Endodermal cell (in vitro differentiated cells): ENCODE measurements around the gene RCAN3. TPM values are rescaled to one million over a fixed set of nuclear protein-coding genes. Genes with fewer than 3 reads are reported as not detected.

Experiments used
- DNase-seq: peaks from one replicate; pipeline ENCODE4 v3.0.0-alpha.2; 2017
- H3K27ac ChIP-seq: 2 replicates; pipeline ENCODE4 v1.5.1; 2013; ENCODE audit warnings: mild to moderate bottlenecking, low read depth, low read length, moderate library complexity
- H3K27me3 ChIP-seq: 2 replicates; pipeline ENCODE4 v1.6.1; 2013; ENCODE audit warnings: mild to moderate bottlenecking, low read length, moderate library complexity; ENCODE audit not compliant: insufficient read depth, control insufficient read depth, poor library complexity, severe bottlenecking
- H3K36me3 ChIP-seq: 2 replicates; pipeline ENCODE4 v1.7.0; 2013; ENCODE audit warnings: mild to moderate bottlenecking, low read length, moderate library complexity; ENCODE audit not compliant: control insufficient read depth, insufficient read depth
- H3K4me1 ChIP-seq: one replicate; pipeline ENCODE4 v1.7.0; 2013; ENCODE audit warnings: low read length; ENCODE audit not compliant: control insufficient read depth, insufficient read depth
- H3K4me3 ChIP-seq: 2 replicates; pipeline ENCODE4 v1.5.1; 2013; ENCODE audit warnings: mild to moderate bottlenecking, low read length, moderate library complexity
- H3K9ac ChIP-seq: 2 replicates; pipeline ENCODE4 v1.6.1; 2013; ENCODE audit warnings: mild to moderate bottlenecking, low read length, moderate library complexity; ENCODE audit not compliant: poor library complexity, severe bottlenecking; ENCODE audit errors: extremely low read depth
- H3K9me3 ChIP-seq: 2 replicates; pipeline ENCODE4 v1.6.1; 2013; ENCODE audit warnings: mild to moderate bottlenecking, low read length, moderate library complexity; ENCODE audit not compliant: control insufficient read depth
- H3K27ac Mint-ChIP-seq: 2 replicates; pipeline ENCODE4 v1.8.0; 2020; ENCODE audit warnings: mixed read lengths
- H3K27me3 Mint-ChIP-seq: 2 replicates; pipeline ENCODE4 v1.8.0; 2021; ENCODE audit warnings: mild to moderate bottlenecking, mixed read lengths; ENCODE audit not compliant: insufficient read depth
- H3K36me3 Mint-ChIP-seq: 2 replicates; pipeline ENCODE4 v1.8.0; 2020; ENCODE audit warnings: low read depth, mixed read lengths
- H3K4me1 Mint-ChIP-seq: 2 replicates; pipeline ENCODE4 v1.8.0; 2020; ENCODE audit warnings: mixed read lengths
- H3K4me3 Mint-ChIP-seq: 2 replicates; pipeline ENCODE4 v1.8.0; 2020; ENCODE audit warnings: mild to moderate bottlenecking, moderate library complexity, mixed read lengths
- H3K9me3 Mint-ChIP-seq: 2 replicates; pipeline ENCODE4 v1.8.0; 2020; ENCODE audit warnings: mild to moderate bottlenecking, mixed read lengths
- whole genome bisulfite sequencing, 2 experiments: methylation state at CpG; one replicate each; pipeline versions ENCODE4 v1.1.5 to v1.1.7; 2013; ENCODE audit warnings: missing lambda C conversion rate in 2 of 2, mixed read lengths in 1 of 2; ENCODE audit not compliant: insufficient coverage in 1 of 2, insufficient read length in 1 of 2; 5-methylcytosine and 5-hydroxymethylcytosine counted together
- total RNA-seq, 2 donors: library from RNA; stranded (reverse); fragmentation: NEBNext Ultra II Directional in 1 of 2; extraction: Animal tissue kit (Norgen Biotek cat#: 25700) in 1 of 2; gene quantifications; 2 replicates in 1 of 2; 3 replicates in 1 of 2; pipeline ENCODE4 v1.2.1, GENCODE V29; 2021
- TF ChIP-seq, protein P1 (sequence below): fragments of 200-600 bp; sonication (generic); conservative IDR thresholded peaks from 2 replicates; pipeline ENCODE4 v1.5.0; 2021; ENCODE audit warnings: antibody characterized with exemption, mild to moderate bottlenecking

Gene RCAN3
- total RNA-seq, 2 donors from 2014 or later: 31.9 to 36.8 TPM

DNA sequence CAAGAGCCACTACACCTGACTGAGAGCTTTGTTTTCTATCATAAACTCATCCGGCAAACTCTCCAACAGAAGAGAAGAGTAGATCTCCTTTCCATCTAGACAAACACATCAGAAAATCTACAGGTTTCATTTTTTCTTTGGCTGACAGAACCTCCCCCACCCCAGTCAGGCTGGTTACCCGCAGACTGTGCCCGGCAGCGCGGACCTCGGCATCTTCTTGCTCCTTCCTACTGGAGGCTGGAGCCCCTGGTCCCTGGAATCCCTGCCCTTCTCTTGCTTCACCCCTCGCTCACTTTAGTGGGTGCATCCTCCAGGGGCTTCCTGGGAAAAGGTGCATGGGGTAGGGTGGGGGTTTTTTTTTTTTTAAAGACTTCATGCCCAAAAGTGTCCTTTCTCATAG lies 76.2 kb downstream of the RCAN3 start:
- H3K36me3 ChIP-seq: no peaks in the 10 kb centered on the region
- TF ChIP-seq, protein P1, sequence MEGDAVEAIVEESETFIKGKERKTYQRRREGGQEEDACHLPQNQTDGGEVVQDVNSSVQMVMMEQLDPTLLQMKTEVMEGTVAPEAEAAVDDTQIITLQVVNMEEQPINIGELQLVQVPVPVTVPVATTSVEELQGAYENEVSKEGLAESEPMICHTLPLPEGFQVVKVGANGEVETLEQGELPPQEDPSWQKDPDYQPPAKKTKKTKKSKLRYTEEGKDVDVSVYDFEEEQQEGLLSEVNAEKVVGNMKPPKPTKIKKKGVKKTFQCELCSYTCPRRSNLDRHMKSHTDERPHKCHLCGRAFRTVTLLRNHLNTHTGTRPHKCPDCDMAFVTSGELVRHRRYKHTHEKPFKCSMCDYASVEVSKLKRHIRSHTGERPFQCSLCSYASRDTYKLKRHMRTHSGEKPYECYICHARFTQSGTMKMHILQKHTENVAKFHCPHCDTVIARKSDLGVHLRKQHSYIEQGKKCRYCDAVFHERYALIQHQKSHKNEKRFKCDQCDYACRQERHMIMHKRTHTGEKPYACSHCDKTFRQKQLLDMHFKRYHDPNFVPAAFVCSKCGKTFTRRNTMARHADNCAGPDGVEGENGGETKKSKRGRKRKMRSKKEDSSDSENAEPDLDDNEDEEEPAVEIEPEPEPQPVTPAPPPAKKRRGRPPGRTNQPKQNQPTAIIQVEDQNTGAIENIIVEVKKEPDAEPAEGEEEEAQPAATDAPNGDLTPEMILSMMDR: no peak
- Mint-ChIP-seq H3K27me3 (no peaks in the 10 kb centered on the region), H3K9me3 (no peaks in the 10 kb centered on the region), H3K4me1 (no peaks in the 10 kb centered on the region), H3K4me3 (no peak overlapping the region), H3K27ac (no peak overlapping the region), H3K36me3 (no peaks in the 10 kb centered on the region)
- H3K9ac ChIP-seq: no peak overlapping the region
- H3K27ac ChIP-seq: no peak overlapping the region
- H3K27me3 ChIP-seq: no peaks in the 10 kb centered on the region
- H3K9me3 ChIP-seq: no peaks in the 10 kb centered on the region
- no peaks in the 10 kb centered on the region for H3K4me1 ChIP-seq
- DNase-seq: no peak
- H3K4me3 ChIP-seq: no peak overlapping the region
- WGBS, 2 experiments: 76 to 100% methylated on average over 1 to 7 of the region's 7 CpGs

DNA sequence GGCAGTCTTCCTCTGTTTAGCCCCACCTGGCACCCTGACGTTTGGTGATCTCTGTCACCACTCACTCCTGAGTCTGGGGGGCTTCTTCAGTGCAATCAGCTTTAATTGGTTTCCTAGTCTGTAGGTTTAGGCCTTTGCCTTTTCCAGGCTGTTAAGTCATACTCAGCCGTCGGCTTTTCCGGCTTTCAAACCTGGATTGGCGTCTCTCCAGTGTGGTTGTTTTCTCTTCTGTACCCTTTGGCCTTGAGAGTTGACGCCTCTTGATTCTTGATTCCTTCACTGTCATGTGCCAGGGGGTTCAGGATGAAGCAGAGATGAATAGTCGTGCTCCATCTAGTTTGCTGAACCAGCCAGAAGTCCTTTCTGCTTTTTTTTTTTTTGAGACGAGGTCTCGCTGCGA lies 78.1 kb downstream of the RCAN3 start:
- Histone ChIP-seq H3K9me3 (no peaks in the 10 kb centered on the region), H3K4me1 (no peaks in the 10 kb centered on the region), H3K4me3 (no peak overlapping the region), H3K27me3 (peaks cover 3% of the 10 kb centered on the region), H3K36me3 (no peaks in the 10 kb centered on the region), H3K27ac (no peak overlapping the region), H3K9ac (no peak overlapping the region)
- no peak for DNase-seq
- WGBS, 2 experiments: 84 to 88% methylated on average over 10 of the region's 10 CpGs
- Mint-ChIP-seq H3K27ac (no peak overlapping the region), H3K27me3 (peaks cover 7% of the 10 kb centered on the region), H3K4me3 (no peak overlapping the region), H3K36me3 (no peaks in the 10 kb centered on the region), H3K9me3 (no peaks in the 10 kb centered on the region), H3K4me1 (no peaks in the 10 kb centered on the region)
- TF ChIP-seq, protein P1: no peak

DNA sequence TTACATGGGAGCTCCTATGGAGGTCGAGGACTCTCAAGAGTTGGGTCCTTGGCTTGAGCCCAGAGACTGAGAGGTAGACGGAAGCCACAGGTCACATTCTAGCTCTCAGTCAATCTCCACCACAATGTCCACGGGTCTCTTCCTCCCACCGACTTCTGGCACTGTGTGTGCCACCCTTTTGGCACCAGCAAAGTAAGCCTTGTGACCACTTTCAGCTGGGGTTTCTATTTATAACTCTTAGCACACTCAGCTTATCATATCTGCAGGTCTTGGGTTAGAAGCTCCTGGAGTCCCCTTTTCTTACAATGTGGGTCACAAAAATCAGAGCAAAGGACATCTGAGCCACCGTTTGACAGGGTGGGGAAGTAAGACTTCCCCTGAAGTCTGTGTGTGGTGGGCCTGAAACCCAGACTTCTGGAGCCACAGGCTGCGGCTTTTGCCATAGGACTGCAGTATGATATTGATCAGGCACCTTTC lies 81.6 kb downstream of the RCAN3 start:
- no peak for DNase-seq
- H3K9ac ChIP-seq: no peak overlapping the region
- no peak overlapping the region for H3K27ac ChIP-seq
- no peaks in the 10 kb centered on the region for H3K36me3 Mint-ChIP-seq
- H3K27me3 Mint-ChIP-seq: peaks cover 10% of the 10 kb centered on the region
- H3K4me1 ChIP-seq: no peaks in the 10 kb centered on the region
- H3K4me3 Mint-ChIP-seq: no peak overlapping the region
- H3K36me3 ChIP-seq: no peaks in the 10 kb centered on the region
- H3K27me3 ChIP-seq: peaks cover 7% of the 10 kb centered on the region
- H3K9me3 Mint-ChIP-seq: no peaks in the 10 kb centered on the region
- 87 to 98% methylated on average over 4 to 6 of the region's 6 CpGs for WGBS, 2 experiments
- H3K4me1 Mint-ChIP-seq: no peaks in the 10 kb centered on the region
- H3K4me3 ChIP-seq: no peak overlapping the region
- no peaks in the 10 kb centered on the region for H3K9me3 ChIP-seq
- no peak overlapping the region for H3K27ac Mint-ChIP-seq
- TF ChIP-seq, protein P1: no peak
